Calu3 (cell line): ENCODE results near the gene ABHD4. TPM values are rescaled to one million over a fixed set of nuclear protein-coding genes. Genes with fewer than 3 reads are reported as not detected.
"Not testable (repeated sequence)": the region's sequence is repeated elsewhere in the genome, so short reads cannot be mapped to it uniquely, and the experiment has no call there.

Source experiments
- BruUV-seq: library from RNA; stranded (reverse); fragments of 400-500 nt; replicated peaks from 2 replicates; lab custom pipeline; 2021; lab: Mats Ljungman, UMichigan
- CTCF ChIA-PET: fragments of 300-600 bp; sonication (Branson Sonifier 250); formaldehyde crosslinking; loops from one replicate; lab custom pipeline; 2022; ENCODE audit warnings: antibody characterized with exemption; lab: Charles Lee
- DNase-seq: peaks from one replicate; pipeline ENCODE4 v3.0.0; 2022
- H3K27ac Mint-ChIP-seq: one replicate; pipeline ENCODE4 v1.8.0; 2022; ENCODE audit warnings: mixed read lengths; ENCODE audit not compliant: unreplicated experiment
- H3K27me3 Mint-ChIP-seq: one replicate; pipeline ENCODE4 v1.8.0; 2022; ENCODE audit warnings: mixed read lengths; ENCODE audit not compliant: unreplicated experiment
- H3K36me3 Mint-ChIP-seq: one replicate; pipeline ENCODE4 v1.8.0; 2022; ENCODE audit warnings: mild to moderate bottlenecking, moderate library complexity, mixed read lengths; ENCODE audit not compliant: insufficient read depth, unreplicated experiment
- H3K4me1 Mint-ChIP-seq: one replicate; pipeline ENCODE4 v1.8.0; 2022; ENCODE audit warnings: mild to moderate bottlenecking, low read depth, mixed read lengths; ENCODE audit not compliant: unreplicated experiment
- H3K4me3 Mint-ChIP-seq: one replicate; pipeline ENCODE4 v1.8.0; 2022; ENCODE audit warnings: mild to moderate bottlenecking, low read depth, moderate library complexity, mixed read lengths; ENCODE audit not compliant: unreplicated experiment
- H3K9me3 Mint-ChIP-seq: one replicate; pipeline ENCODE4 v1.8.0; 2022; ENCODE audit warnings: low read depth, mixed read lengths; ENCODE audit not compliant: unreplicated experiment
- intact Hi-C: fragments of 100-400 bp; cut with micrococcal nuclease; formaldehyde crosslinking; loops from one replicate; pipeline ENCODE4 v1.10.0; 2022; ENCODE audit not compliant: unreplicated experiment
- total RNA-seq: library from RNA; stranded (reverse); gene quantifications from 2 replicates; pipeline ENCODE4 v1.2.3, GENCODE V29; 2022
- TF ChIP-seq, protein P1 (sequence below): fragments of 200-600 bp; IDR thresholded peaks from one replicate; pipeline ENCODE4 v1.8.0; 2022; ENCODE audit warnings: antibody characterized with exemption; ENCODE audit not compliant: unreplicated experiment

ABHD4 gene
- total RNA-seq, 1 experiment from 2014 or later: 11.2 TPM

DNA sequence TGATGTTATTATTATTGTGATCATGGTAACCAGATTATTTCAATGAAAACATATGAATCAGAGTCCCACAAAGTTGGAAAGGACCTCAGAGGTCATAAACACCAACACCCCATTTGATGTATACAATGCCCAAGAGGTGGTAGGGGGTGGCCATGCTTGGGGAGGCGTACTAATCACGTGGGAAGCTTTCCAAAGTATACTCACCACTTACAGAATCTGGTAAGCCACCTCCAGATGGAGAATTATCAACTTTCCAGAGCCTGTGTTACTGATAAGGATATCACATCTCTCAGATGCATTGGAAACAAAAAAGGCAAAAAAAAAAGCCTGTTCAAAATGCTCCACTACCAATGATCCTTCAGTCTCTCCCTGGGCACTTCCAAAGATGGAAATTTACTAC, 17.5 kb upstream of the ABHD4 start:
- no TSS peak for BruUV-seq
- H3K36me3 Mint-ChIP-seq: peaks cover 17% of the 10 kb centered on the region
- no peaks in the 10 kb centered on the region for H3K27me3 Mint-ChIP-seq

DNA sequence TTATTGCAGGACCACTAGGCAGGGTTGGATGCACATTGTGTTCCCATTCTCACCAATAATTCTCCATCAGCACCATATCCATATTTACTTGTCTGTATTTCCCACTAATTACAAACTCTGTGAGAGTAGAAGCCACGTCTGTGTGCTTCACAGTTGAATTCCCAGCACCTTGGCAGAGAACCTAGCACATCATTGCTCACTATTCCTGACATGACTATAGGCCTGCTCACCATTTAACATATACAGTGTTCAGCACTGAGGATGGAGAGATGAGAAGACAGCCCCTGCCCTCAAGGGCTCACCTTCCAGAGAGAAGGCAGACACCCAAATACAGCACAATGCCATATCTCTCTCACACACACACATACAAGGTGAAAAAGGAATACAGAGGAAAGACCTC, 14.1 kb upstream of the ABHD4 start:
- no peak for DNase-seq
- Mint-ChIP-seq H3K4me1 (peaks cover 17% of the 10 kb centered on the region), H3K9me3 (no peaks in the 10 kb centered on the region), H3K27me3 (no peaks in the 10 kb centered on the region), H3K27ac (no peak overlapping the region), H3K4me3 (no peak overlapping the region), H3K36me3 (peaks cover 35% of the 10 kb centered on the region)
- intact Hi-C loops: no loop called here
- TF ChIP-seq, protein P1, sequence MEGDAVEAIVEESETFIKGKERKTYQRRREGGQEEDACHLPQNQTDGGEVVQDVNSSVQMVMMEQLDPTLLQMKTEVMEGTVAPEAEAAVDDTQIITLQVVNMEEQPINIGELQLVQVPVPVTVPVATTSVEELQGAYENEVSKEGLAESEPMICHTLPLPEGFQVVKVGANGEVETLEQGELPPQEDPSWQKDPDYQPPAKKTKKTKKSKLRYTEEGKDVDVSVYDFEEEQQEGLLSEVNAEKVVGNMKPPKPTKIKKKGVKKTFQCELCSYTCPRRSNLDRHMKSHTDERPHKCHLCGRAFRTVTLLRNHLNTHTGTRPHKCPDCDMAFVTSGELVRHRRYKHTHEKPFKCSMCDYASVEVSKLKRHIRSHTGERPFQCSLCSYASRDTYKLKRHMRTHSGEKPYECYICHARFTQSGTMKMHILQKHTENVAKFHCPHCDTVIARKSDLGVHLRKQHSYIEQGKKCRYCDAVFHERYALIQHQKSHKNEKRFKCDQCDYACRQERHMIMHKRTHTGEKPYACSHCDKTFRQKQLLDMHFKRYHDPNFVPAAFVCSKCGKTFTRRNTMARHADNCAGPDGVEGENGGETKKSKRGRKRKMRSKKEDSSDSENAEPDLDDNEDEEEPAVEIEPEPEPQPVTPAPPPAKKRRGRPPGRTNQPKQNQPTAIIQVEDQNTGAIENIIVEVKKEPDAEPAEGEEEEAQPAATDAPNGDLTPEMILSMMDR: no peak
- CTCF ChIA-PET: no interaction called here
- BruUV-seq: no TSS peak

More for the DNA sequence above, 17.5 kb upstream of the ABHD4 start:
- CTCF ChIA-PET: no interaction called here
- TF ChIP-seq, protein P1: no peak
- H3K9me3 Mint-ChIP-seq: no peaks in the 10 kb centered on the region
- H3K4me3 Mint-ChIP-seq: no peak overlapping the region
- H3K4me1 Mint-ChIP-seq: peaks cover 8% of the 10 kb centered on the region
- intact Hi-C loops: no loop called here
- H3K27ac Mint-ChIP-seq: no peak overlapping the region
- no peak for DNase-seq

GRCh38 chr14:22587247-22587646, 10.9 kb upstream of the ABHD4 start:
- Mint-ChIP-seq H3K27me3 (no peaks in the 10 kb centered on the region), H3K36me3 (peaks cover 31% of the 10 kb centered on the region), H3K4me1 (peaks cover 17% of the 10 kb centered on the region), H3K27ac (no peak overlapping the region), H3K4me3 (no peak overlapping the region), H3K9me3 (no peaks in the 10 kb centered on the region)
- DNase-seq: no peak
- TF ChIP-seq, protein P1: no peak
- intact Hi-C loops: no loop called here
- BruUV-seq: no TSS peak
- CTCF ChIA-PET: no interaction called here

DNA sequence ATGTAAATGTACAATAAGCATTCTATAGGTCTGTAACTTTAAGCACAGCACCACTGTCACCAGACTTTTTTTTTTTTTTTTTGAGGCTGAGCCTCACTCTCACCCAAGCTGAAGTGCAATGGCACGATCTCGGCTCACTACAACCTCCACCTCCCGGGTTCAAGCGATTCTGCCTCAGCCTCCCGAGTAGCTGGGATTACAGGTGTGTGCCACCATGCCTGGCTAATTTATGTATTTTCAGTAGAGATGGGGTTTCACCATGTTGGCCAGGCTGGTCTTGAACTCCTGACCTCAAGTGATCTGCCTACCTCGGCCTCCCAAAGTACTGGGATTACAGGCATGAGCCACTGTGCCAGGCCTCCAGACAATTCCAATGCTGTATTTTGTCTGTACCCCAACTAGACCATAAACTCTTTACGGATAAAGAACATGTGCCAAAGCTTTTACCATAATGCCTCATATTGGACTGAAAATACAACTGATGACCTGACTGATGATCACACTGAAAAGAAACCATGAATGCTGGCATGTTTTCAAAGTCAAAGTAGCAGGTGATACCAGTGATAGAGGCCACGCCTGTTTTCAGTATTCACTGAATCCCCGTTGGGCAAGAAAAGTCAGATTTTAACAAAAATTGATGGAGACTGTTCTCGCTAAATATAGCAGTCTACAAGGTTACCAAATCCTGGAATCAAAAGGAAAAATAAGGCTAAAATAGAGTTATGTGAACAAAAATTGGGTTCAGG, 10.2 kb upstream of the ABHD4 start:
- peak overlapping the region; percentile 87 for H3K4me3 Mint-ChIP-seq
- H3K36me3 Mint-ChIP-seq: peaks cover 31% of the 10 kb centered on the region
- H3K27me3 Mint-ChIP-seq, BruUV-seq, H3K9me3 Mint-ChIP-seq, DNase-seq: not testable (repeated sequence)
- CTCF ChIA-PET: interaction anchor here (0.6 to 0.7 kb wide), 2 partner anchors 14 to 15 kb away, joined by 3 read pairs; no protein-coding TSS in a partner anchor
- intact Hi-C loops: loop anchor here (2.0 kb wide), 1 partner anchor 15 kb away; no protein-coding TSS in a partner anchor
- peak overlapping the region; percentile 93 for H3K27ac Mint-ChIP-seq
- peaks cover 20% of the 10 kb centered on the region for H3K4me1 Mint-ChIP-seq
